Panc1 (cell line): ENCODE results near the gene NPR2. TPM values are rescaled to one million over a fixed set of nuclear protein-coding genes. Genes with fewer than 3 reads are reported as not detected.

Experiments used
- ATAC-seq: fragments of 200-7000 bp; cut with Tn5 transposase; 2 replicates; pipeline ENCODE4 v1.9.1; 2020; ENCODE audit warnings: mild to moderate bottlenecking, moderate library complexity
- BruUV-seq: library from RNA; stranded (reverse); fragments of 400-500 nt; replicated peaks from 2 replicates; lab custom pipeline; 2021; lab: Mats Ljungman, UMichigan
- CTCF ChIA-PET: fragments of 300-600 bp; sonication (Branson Sonifier 250); formaldehyde crosslinking; loops from one replicate; lab custom pipeline; 2022; ENCODE audit warnings: antibody characterized with exemption; lab: Charles Lee
- POLR2A ChIA-PET: fragments of 300-600 bp; sonication (Branson Sonifier 250); formaldehyde crosslinking; loops from one replicate; lab custom pipeline; 2022; ENCODE audit warnings: antibody characterized with exemption; lab: Charles Lee
- DNase-seq: peaks from one replicate; pipeline ENCODE4 v3.0.0-alpha.2; 2010; ENCODE audit warnings: low read depth, low spot score
- H3K27ac ChIP-seq: 2 replicates; pipeline ENCODE4 v1.5.1; 2011; ENCODE audit warnings: mild to moderate bottlenecking, low read length, inconsistent platforms
- H3K27me3 ChIP-seq: fragments of 200-500 bp; sonication (Bioruptor generic); 2 replicates; pipeline ENCODE4 v1.6.0; 2014; ENCODE audit warnings: low read length, inconsistent platforms; ENCODE audit not compliant: control insufficient read depth, insufficient read depth
- H3K36me3 ChIP-seq: fragments of 200-500 bp; sonication (Bioruptor generic); 2 replicates; pipeline ENCODE4 v1.5.1; 2014; ENCODE audit warnings: inconsistent platforms, mild to moderate bottlenecking, low read length, moderate library complexity; ENCODE audit not compliant: control insufficient read depth, insufficient read depth
- H3K4me1 ChIP-seq: 2 replicates; pipeline ENCODE4 v1.5.1; 2011; ENCODE audit warnings: inconsistent platforms, mild to moderate bottlenecking, low read length, moderate library complexity; ENCODE audit not compliant: control insufficient read depth, insufficient read depth
- H3K4me3 ChIP-seq, 2 experiments: 2 replicates each; pipeline ENCODE4 v1.5.1; 2011 to 2012; ENCODE audit warnings: low read depth in 2 of 2, low read length in 2 of 2, mild to moderate bottlenecking in 2 of 2, inconsistent platforms in 1 of 2, moderate library complexity in 1 of 2
- H3K9me3 ChIP-seq: fragments of 200-500 bp; sonication (Bioruptor generic); 2 replicates; pipeline ENCODE4 v1.5.1; 2014; ENCODE audit warnings: low read depth, mild to moderate bottlenecking, inconsistent platforms, low read length, moderate library complexity; ENCODE audit not compliant: control insufficient read depth, insufficient read depth
- POLR2AphosphoS5 ChIP-seq: IDR thresholded peaks from 2 replicates; pipeline ENCODE4 v1.6.1; 2012; ENCODE audit warnings: mild to moderate bottlenecking, low read depth, low read length, moderate library complexity
- REST ChIP-seq, 2 experiments: IDR thresholded peaks; 2 replicates each; pipeline ENCODE4 v1.6.1; 2011 to 2012; ENCODE audit warnings: low read depth in 2 of 2, control low read depth in 1 of 2, low read length in 1 of 2, mild to moderate bottlenecking in 1 of 2, moderate library complexity in 1 of 2; ENCODE audit not compliant: insufficient read depth in 1 of 2
- SIN3A ChIP-seq: IDR thresholded peaks from 2 replicates; pipeline ENCODE4 v1.6.1; 2012; ENCODE audit warnings: low read depth, mild to moderate bottlenecking, low read length, moderate library complexity, borderline replicate concordance; ENCODE audit not compliant: insufficient read depth
- TCF7L2 ChIP-seq: IDR thresholded peaks from 2 replicates; pipeline ENCODE4 v1.6.1; 2011; ENCODE audit warnings: mild to moderate bottlenecking, low read depth, low read length, inconsistent platforms
- in situ Hi-C: cut with HindIII; loops from 2 replicates; pipeline ENCODE4 v1.10.0; 2016; ENCODE audit warnings: low sequenced_read_pairs, low pct_unique_long_range_greater_than_20kb
- intact Hi-C: fragments of 100-400 bp; cut with micrococcal nuclease; formaldehyde crosslinking; loops from one replicate; pipeline ENCODE4 v1.10.0; 2022; ENCODE audit not compliant: unreplicated experiment
- total RNA-seq: library from RNA; stranded (reverse); gene quantifications from one replicate; pipeline ENCODE4 v1.2.1, GENCODE V29; 2021; ENCODE audit not compliant: unreplicated experiment
- TF ChIP-seq, protein P1 (sequence below): fragments of 450-650 bp; IDR thresholded peaks from 2 replicates; pipeline ENCODE4 v1.5.1; 2017; ENCODE audit warnings: mild to moderate bottlenecking

Gene NPR2
- total RNA-seq, 1 experiment from 2014 or later, result 12.2 TPM

DNA sequence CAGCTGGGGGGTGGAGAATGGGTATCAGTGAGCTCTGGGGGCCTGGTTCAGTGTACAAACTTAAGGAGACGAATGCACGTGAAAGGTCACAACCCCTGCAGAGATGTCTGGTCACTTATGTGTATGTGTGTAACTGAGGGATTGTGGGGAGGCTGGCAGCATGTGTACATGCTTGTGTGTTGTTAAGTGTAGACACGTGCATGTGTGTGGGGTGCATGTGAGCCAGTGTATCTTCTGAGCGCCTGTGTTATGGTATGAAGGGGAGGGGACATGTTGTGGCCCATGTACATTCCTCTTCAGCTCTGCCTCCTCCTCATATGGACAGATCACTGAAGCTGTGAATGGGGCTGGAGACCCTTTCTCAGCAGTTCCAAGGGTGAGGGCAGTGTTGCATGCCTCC lies 39.6 kb downstream of the NPR2 start:
- no TSS peak for BruUV-seq

DNA sequence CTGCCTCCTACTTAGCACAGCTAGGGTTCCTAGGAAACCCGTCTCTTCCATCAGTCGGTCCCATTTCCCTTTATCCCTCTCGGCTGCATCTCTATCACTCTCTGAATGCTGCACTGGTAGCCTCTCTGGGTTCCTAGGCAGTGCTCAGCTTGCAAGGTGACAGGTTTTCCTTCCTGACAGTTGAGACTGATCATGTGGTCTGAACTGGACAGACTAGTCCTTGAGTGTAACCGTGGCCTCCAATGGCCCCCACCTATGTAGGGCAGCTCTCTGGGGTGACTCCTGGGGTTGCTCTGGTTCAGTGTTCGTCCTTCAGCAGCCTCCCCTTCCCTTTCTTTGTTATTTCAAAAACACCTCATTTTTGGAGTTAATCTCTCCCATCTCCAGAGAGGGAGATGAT lies 41.4 kb downstream of the NPR2 start:
- no peaks in the 10 kb centered on the region for H3K9me3 ChIP-seq
- no peaks in the 10 kb centered on the region for H3K27me3 ChIP-seq
- ATAC-seq, result no peak
- no peak for DNase-seq
- no TSS peak for BruUV-seq
- H3K27ac ChIP-seq, result no peak overlapping the region
- peaks cover 4% of the 10 kb centered on the region; the same call in 1 of the 2 replicates for H3K4me1 ChIP-seq
- H3K4me3 ChIP-seq, result no peak overlapping the region
- POLR2A ChIA-PET, result no interaction called here
- in situ Hi-C loops, result no loop called here
- intact Hi-C loops, result no loop called here
- CTCF ChIA-PET, result interaction anchor here (0.7 to 1.1 kb wide), 2 partner anchors 9 to 49 kb away, joined by 3 read pairs; no protein-coding TSS in a partner anchor
- TF ChIP-seq SIN3A, result no peak
- TF ChIP-seq POLR2AphosphoS5, result no peak
- TF ChIP-seq TCF7L2, result no peak
- H3K36me3 ChIP-seq, result no peaks in the 10 kb centered on the region

More for the DNA sequence above, 39.6 kb downstream of the NPR2 start:
- H3K9me3 ChIP-seq, result no peaks in the 10 kb centered on the region
- DNase-seq (no peak), ATAC-seq (no peak)
- no peak overlapping the region for H3K4me3 ChIP-seq
- ChIA-PET CTCF (no interaction called here), POLR2A (no interaction called here)
- H3K27me3 ChIP-seq, result no peaks in the 10 kb centered on the region
- H3K27ac ChIP-seq, result no peak overlapping the region
- intact Hi-C loops (no loop called here), in situ Hi-C loops (no loop called here)
- H3K4me1 ChIP-seq, result peaks cover 4% of the 10 kb centered on the region; the same call in 1 of the 2 replicates
- TF ChIP-seq REST (IDR thresholded peaks at IDR 0.05; ENCODE audit: insufficient read depth in 1 of 2, low read depth in 2 of 2, low read length in 1 of 2) (no peak), TCF7L2 (no peak), POLR2AphosphoS5 (no peak), SIN3A (no peak)
- TF ChIP-seq, protein P1, sequence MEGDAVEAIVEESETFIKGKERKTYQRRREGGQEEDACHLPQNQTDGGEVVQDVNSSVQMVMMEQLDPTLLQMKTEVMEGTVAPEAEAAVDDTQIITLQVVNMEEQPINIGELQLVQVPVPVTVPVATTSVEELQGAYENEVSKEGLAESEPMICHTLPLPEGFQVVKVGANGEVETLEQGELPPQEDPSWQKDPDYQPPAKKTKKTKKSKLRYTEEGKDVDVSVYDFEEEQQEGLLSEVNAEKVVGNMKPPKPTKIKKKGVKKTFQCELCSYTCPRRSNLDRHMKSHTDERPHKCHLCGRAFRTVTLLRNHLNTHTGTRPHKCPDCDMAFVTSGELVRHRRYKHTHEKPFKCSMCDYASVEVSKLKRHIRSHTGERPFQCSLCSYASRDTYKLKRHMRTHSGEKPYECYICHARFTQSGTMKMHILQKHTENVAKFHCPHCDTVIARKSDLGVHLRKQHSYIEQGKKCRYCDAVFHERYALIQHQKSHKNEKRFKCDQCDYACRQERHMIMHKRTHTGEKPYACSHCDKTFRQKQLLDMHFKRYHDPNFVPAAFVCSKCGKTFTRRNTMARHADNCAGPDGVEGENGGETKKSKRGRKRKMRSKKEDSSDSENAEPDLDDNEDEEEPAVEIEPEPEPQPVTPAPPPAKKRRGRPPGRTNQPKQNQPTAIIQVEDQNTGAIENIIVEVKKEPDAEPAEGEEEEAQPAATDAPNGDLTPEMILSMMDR, result no peak
- no peaks in the 10 kb centered on the region for H3K36me3 ChIP-seq
